Activated CD4-positive, CD25-positive, alpha-beta regulatory T cell treated with anti-CD3 and anti-CD28 coated beads, Interleukin-2, amount 50 U/mL, for 24 hours (primary cell): ENCODE results near the gene SIAH3.
A peak's percentile ranks its signal among the peaks of the same experiment; 100 is the strongest.

ENCODE experiments used
- ATAC-seq, 2 donors: fragments of 150-1000 bp; cut with Tn5 transposase; one replicate each; pipeline ENCODE4 v1.10.0; 2021; ENCODE audit warnings: mild to moderate bottlenecking in 1 of 2, moderate library complexity in 1 of 2

SIAH3 gene

DNA sequence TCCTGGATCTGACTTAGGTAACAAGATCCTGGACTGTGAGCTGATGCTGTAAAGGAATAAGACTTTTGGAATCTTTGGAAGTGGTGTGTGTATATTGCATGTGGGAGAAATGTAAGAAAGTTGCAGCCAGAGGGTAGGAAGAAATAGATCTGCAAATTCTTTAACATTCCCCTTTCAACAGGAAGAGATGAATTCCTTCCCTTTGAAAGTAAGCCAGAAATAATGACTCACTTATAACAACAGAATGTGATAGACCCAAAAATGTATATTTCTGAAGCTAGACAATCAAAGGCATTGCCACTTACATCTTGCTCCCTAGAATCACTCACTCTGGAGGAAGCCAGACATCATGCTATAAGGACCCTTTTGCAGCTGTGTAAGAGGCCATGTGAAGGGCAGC, 9.8 kb upstream of the SIAH3 start:
- ATAC-seq = no peak

GRCh38 chr13:45860240-45860639, 8.7 kb upstream of the SIAH3 start:
- no peak for ATAC-seq

DNA sequence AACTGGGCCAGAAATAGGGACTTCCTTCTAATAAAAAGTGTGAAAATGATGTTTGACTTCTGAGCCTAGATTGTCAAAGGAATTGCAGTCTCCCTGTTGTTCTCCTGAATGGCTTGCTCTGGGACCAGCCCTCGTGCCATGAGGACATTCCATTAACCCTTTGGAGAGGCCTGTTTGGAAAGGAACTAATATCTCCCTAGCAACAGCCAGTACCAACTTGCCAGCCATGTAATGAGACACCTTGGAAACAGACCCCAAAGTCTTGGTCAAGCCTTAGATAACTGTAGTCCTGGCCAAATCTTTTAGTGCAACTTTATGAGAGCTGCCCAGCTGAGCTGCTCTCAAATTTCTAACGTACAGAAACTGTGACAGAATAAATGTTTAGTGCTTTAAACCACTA, 8.2 kb upstream of the SIAH3 start:
- ATAC-seq = no peak

GRCh38 chr13:45852494-45852893, 941 bp upstream of the SIAH3 start:
- no peak for ATAC-seq

GRCh38 chr13:45851956-45852355, 403 bp upstream of the SIAH3 start:
- no peak for ATAC-seq

DNA sequence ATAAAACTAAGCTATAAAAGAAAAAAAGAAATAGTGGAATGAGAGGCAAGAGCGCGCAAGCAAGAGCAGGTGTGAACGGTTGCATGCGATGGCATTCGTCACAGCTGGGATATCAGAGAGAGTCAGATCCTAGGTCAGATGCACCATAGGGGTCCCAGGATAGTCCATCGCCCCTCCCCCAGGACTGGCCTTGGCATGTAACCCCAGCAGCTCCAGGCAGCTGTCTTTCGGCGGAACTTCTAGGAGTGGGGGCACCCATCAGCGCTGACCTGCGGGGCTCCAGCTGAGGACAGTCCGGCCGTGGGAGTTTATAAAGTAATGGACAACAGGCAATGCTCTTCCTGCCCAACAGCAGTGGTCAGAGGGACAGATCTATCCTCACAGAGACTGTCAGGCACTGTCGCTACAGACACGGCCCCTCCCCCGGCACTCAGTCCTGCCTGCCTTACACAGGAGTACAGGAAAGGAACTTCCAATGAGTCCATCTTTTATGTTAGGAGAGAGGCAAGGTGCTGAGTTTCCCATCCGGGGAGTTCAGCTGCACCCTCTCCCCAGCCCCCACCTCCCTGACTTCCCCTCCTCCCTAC, 1.4 kb downstream of the SIAH3 start:
- ATAC-seq = no peak

GRCh38 chr13:45849408-45849807, 2.1 kb downstream of the SIAH3 start:
- no peak for ATAC-seq

- peak; percentile 17 to 23 for ATAC-seq
Measured at GRCh38 chr13:45847554-45848224, 3.9 kb downstream of the SIAH3 start.

- ATAC-seq = no peak
Measured at GRCh38 chr13:45846681-45847080, 4.9 kb downstream of the SIAH3 start.

DNA sequence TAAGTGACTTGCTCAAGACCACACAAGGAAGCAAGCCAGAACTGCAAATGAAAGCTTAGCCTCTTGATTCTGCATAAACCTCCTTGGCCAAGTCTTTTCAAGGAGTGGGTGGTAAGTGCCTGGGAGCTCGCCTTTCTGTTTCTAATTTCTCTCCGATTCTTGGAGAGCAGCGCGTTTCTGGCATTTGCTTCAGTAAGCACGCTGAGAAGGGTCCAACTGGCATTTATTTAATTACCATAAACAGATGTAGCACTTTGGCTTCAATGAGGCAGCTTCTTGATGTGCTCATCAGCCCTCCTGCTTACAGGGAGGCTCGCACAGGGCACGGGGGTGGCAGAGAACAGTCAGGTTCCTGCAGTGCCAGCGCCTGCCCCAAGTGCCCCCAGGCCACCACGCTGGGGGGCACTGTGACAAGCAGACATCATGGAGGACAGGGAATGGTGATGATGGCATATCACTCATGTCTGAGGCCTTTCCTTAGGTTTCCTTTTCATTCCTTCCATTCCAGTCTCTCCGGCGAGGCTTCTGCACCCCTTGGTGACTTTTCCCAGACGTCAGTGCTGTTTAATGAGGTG, 13.3 kb downstream of the SIAH3 start:
- ATAC-seq = no peak

- ATAC-seq = no peak
Measured at GRCh38 chr13:45837111-45837510, 14.4 kb downstream of the SIAH3 start.

DNA sequence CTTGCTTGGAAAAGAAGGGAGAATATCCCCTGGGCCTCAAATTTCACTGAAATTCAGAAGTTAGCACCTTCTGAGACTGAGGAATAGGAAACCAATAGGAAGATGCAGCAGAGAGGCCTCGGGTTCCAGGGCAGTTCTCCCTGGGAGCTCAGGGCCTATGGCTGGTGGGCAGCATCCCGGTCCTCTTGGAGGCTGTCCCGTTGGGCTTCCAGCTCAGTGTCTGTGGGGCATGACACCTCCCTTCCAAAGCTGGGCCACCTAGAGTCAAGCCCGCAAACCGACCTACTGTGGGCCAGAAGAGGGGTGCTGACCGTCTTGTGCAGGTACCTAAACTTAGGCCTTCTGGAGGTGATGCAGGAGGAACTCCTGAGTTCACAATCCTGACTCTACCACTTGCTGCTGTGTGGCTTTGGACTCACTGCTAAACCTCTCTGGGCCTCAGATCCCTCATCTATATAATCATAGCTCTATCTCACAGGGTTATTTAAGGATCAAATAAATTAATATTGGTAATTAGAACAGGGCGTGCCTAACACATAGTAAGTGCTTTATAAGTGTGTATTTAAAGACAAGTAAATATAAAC, 17.1 kb downstream of the SIAH3 start:
- no peak for ATAC-seq

DNA sequence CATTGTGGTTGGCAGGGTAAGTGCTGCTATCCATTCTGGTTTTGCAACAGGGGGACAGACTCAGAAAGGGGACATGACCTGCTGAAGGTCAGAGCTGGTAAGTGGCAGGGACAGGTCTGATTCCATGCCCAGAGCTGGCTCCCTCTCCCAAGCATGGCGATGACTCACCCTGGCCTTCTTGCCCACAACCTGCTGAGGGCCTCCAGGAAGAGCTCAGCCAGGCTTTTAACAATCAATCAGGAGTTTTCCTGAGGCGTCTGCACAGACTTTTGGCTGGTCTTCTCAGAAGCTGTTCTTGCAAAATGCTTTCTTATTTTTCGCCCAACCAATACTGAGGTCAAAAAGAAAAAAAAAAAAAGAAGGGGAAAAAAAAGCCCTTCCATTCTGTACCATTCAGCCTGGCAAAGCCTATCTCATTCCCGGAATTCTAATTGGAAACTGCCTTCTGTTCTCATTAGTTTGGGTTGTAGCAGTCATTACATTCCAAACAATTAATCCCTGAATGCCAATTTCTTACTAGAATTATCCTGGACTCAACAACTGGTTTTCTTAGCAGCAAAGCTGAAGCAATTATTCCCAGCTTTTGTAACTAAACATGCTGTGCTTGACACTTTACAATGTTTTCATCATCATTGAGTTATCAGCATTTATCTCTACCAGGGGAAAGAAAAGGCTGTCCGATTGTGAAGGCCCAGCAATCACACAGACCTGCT, 17.7 kb downstream of the SIAH3 start:
- no peak for ATAC-seq

DNA sequence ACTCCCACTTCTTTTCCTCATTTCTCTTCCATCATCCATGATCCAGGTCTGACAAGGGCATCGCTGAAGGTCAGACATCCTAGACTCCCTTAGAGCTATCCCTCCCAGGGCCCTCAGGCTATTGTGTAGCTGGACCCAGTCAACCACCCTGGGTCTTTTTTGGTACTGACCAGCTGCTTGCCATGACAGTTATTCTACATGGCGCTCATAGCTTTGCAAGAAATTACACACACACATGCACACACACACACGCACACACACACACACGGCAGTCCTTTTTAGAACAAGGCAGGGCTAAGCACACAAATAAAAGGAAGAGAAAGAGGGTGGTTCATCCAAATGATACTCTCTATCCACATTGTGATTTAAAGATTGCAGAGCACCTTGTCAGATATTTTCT, 18.3 kb downstream of the SIAH3 start:
- no peak for ATAC-seq

DNA sequence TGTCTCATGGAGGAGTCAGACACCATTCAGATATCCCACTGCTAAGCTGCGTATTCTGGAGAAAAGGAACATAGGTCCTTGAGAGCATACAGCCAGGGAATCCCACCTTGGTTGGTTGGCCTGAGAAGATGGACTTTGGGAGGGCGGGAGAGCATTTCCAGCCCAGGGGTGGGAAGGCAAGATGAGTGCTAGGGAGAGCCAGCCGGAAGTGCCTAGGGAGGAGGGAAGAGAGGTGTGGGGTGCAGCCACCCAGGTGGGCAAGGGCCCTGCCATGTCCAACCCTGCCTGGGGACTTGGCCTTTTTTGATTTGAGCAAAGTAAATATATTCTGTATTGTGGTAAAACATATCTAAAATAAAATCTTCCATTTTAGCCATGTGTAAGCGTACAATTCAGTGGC, 19.7 kb downstream of the SIAH3 start:
- ATAC-seq = no peak

GRCh38 chr13:45830121-45830520, 21.4 kb downstream of the SIAH3 start:
- ATAC-seq = no peak

- no peak for ATAC-seq
Measured at GRCh38 chr13:45828256-45828968, 23.1 kb downstream of the SIAH3 start.

DNA sequence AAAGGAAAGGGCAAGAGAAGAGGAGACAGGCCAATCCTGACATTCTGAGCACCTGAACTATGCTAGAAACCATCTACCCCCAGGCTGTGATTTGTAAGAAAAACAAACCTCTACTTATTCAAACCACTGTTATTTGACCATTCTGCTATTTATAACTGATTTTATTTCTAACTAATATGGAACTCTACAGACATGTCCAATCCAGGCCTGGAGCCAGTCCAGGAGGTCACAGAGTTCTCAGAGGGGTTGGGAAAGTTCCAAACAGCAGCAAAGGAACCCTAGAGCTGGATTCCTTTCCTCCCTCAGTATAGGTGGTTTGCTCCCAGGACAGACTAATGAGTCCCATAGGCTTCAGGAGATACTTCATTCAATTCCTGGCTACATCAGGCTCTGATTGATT, 24.2 kb downstream of the SIAH3 start:
- ATAC-seq = no peak

DNA sequence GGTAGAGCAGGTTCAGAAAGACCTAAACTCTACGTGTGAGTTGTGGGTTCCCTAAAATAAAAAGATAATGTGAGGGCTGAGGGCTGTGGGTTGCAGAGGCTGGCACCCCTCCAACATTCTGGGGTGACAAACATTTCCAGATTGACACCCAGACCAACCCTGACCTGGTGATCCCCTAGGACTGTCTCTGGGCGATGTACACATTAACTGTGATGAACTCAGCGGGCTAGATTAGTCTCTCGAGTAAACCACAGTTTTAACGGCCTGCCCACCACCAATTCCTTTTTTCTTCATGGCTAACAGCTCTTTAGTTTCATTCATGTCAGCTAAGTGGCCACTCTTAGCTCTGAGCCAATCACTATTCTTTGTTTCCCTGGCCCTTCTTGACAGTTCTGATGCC, 24.8 kb downstream of the SIAH3 start:
- ATAC-seq = no peak

DNA sequence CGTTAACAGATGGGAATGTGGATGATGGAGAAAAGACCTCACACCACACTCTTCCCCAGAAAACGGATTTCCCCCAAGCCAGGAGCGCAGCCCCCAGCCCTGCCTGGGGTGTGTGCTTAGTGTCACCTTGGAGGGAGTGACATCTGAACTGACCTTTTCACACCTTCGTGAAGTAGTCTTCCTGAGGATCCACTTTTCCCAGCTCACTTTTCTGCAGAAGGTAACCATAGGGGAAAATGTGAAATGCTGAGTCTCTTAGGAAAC, 26.2 kb downstream of the SIAH3 start:
- ATAC-seq = no peak

- ATAC-seq = no peak
Measured at GRCh38 chr13:45823583-45823982, 28.0 kb downstream of the SIAH3 start.

- ATAC-seq = no peak
Measured at GRCh38 chr13:45821811-45822210, 29.7 kb downstream of the SIAH3 start.
